HG02938 (cell line): ENCODE measurements around the gene PRKN.

Experiments
- ATAC-seq: cut with Tn5 transposase; IDR thresholded peaks from one replicate; pipeline ENCODE4 v1.9.1; 2021; ENCODE audit warnings: mild to moderate bottlenecking, moderate library complexity; ENCODE audit not compliant: unreplicated experiment

Gene PRKN

GRCh38 chr6:162711376-162711775 is 16.2 kb downstream of the PRKN start:
- ATAC-seq: no peak

GRCh38 chr6:162710936-162711335 is 16.6 kb downstream of the PRKN start:
- no peak for ATAC-seq

- ATAC-seq: no peak
Measured at GRCh38 chr6:162710419-162710818, 17.1 kb downstream of the PRKN start.

GRCh38 chr6:162709431-162709830 is 18.1 kb downstream of the PRKN start:
- ATAC-seq: no peak

- no peak for ATAC-seq
Measured at GRCh38 chr6:162708971-162709370, 18.6 kb downstream of the PRKN start.

GRCh38 chr6:162706232-162706631 is 21.3 kb downstream of the PRKN start:
- ATAC-seq: no peak

GRCh38 chr6:162705736-162706135 is 21.8 kb downstream of the PRKN start:
- ATAC-seq: no peak

- ATAC-seq: no peak
Measured at GRCh38 chr6:162704001-162704400, 23.6 kb downstream of the PRKN start.

- ATAC-seq: no peak
Measured at GRCh38 chr6:162702446-162702845, 25.1 kb downstream of the PRKN start.

GRCh38 chr6:162701551-162701950 is 26.0 kb downstream of the PRKN start:
- no peak for ATAC-seq

- no peak for ATAC-seq
Measured at GRCh38 chr6:162700966-162701365, 26.6 kb downstream of the PRKN start.

- ATAC-seq: no peak
Measured at GRCh38 chr6:162699961-162700360, 27.6 kb downstream of the PRKN start.

GRCh38 chr6:162698440-162698839 is 29.1 kb downstream of the PRKN start:
- no peak for ATAC-seq

GRCh38 chr6:162697872-162698403 is 29.6 kb downstream of the PRKN start:
- no peak for ATAC-seq

GRCh38 chr6:162690158-162690557 is 37.4 kb downstream of the PRKN start:
- no peak for ATAC-seq

GRCh38 chr6:162688751-162689345 is 38.7 kb downstream of the PRKN start:
- no peak for ATAC-seq

GRCh38 chr6:162685586-162685985 is 42.0 kb downstream of the PRKN start:
- ATAC-seq: no peak

GRCh38 chr6:162684961-162685360 is 42.6 kb downstream of the PRKN start:
- ATAC-seq: no peak

GRCh38 chr6:162684052-162684451 is 43.5 kb downstream of the PRKN start:
- no peak for ATAC-seq

GRCh38 chr6:162683135-162683534 is 44.4 kb downstream of the PRKN start:
- no peak for ATAC-seq

GRCh38 chr6:162681447-162681846 is 46.1 kb downstream of the PRKN start:
- no peak for ATAC-seq

- ATAC-seq: no peak
Measured at GRCh38 chr6:162680871-162681270, 46.7 kb downstream of the PRKN start.

GRCh38 chr6:162680367-162680766 is 47.2 kb downstream of the PRKN start:
- no peak for ATAC-seq
